ENCODE results near the gene SEC63.

The SEC63 gene

GRCh38 chr6:107822176-107823046 is 135.6 kb downstream of the SEC63 start:
- peak in 1 of 2 donors; percentile 48 for DNase-seq (ENCODE audit: extremely low read depth in 1 of 2, low read depth in 1 of 2)

GRCh38 chr6:107821591-107821990 is 136.4 kb downstream of the SEC63 start:
- no peak for DNase-seq (ENCODE audit: extremely low read depth in 1 of 2, low read depth in 1 of 2)

GRCh38 chr6:107820338-107821261 is 137.4 kb downstream of the SEC63 start:
- no peak for DNase-seq (ENCODE audit: extremely low read depth in 1 of 2, low read depth in 1 of 2)

GRCh38 chr6:107819964-107820337 is 138.1 kb downstream of the SEC63 start:
- peak in 1 of 2 donors; percentile 14 for DNase-seq (ENCODE audit: extremely low read depth in 1 of 2, low read depth in 1 of 2)

GRCh38 chr6:107819217-107819616 is 138.8 kb downstream of the SEC63 start:
- DNase-seq (ENCODE audit: extremely low read depth in 1 of 2, low read depth in 1 of 2): peak in 1 of 2 donors; percentile 31

- no peak for DNase-seq (ENCODE audit: extremely low read depth in 1 of 2, low read depth in 1 of 2)
These were observed 139.7 kb downstream of the SEC63 start for GRCh38 chr6:107818272-107818671.

- no peak for DNase-seq (ENCODE audit: extremely low read depth in 1 of 2, low read depth in 1 of 2)
These were observed 140.2 kb downstream of the SEC63 start for GRCh38 chr6:107817784-107818183.

All from stimulated activated CD8-positive, alpha-beta memory T cell treated with anti-CD3 and anti-CD28 coated beads, Interleukin-7, amount 100 ng/mL, for 48 hours (primary cell).